Stimulated activated CD8-positive, alpha-beta memory T cell treated with anti-CD3 and anti-CD28 coated beads, Interleukin-4, amount 100 ng/mL, for 48 hours (primary cell): ENCODE measurements around the gene PLVAP.

ENCODE experiments used
- DNase-seq: peaks from one replicate; pipeline ENCODE4 v3.0.0-alpha.2; 2020

Gene PLVAP, protein sequence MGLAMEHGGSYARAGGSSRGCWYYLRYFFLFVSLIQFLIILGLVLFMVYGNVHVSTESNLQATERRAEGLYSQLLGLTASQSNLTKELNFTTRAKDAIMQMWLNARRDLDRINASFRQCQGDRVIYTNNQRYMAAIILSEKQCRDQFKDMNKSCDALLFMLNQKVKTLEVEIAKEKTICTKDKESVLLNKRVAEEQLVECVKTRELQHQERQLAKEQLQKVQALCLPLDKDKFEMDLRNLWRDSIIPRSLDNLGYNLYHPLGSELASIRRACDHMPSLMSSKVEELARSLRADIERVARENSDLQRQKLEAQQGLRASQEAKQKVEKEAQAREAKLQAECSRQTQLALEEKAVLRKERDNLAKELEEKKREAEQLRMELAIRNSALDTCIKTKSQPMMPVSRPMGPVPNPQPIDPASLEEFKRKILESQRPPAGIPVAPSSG

DNA sequence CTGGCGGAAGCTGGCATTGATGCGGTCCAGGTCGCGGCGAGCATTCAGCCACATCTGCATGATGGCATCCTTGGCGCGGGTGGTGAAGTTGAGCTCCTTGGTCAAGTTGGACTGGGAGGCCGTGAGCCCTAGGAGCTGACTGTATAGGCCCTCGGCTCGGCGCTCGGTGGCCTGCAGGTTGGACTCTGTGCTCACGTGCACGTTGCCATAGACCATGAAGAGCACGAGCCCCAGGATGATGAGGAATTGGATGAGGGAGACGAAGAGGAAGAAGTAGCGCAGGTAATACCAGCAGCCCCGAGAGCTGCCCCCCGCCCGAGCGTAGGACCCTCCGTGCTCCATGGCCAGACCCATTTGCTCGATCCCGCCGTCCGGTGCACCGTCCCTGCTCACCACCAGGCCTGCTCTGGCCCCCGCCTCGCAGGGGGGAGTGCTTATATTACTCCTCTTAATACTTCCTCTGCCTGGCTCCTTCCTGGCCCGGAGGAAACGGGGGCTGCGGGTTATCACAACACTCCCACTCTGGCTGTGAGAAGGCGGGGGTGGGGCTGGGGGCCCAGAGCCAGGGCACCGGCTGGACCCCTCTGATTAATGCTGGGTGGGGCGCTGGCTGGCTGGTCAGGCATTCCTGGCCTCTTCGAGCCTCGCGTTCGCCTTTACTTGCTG lies at the start of gene PLVAP:
TSS of gene PLVAP (minus strand) at position 408 of the 666 bp plus-strand sequence. CDS start at position 354, 54 bp downstream.
- no peak for DNase-seq

DNA sequence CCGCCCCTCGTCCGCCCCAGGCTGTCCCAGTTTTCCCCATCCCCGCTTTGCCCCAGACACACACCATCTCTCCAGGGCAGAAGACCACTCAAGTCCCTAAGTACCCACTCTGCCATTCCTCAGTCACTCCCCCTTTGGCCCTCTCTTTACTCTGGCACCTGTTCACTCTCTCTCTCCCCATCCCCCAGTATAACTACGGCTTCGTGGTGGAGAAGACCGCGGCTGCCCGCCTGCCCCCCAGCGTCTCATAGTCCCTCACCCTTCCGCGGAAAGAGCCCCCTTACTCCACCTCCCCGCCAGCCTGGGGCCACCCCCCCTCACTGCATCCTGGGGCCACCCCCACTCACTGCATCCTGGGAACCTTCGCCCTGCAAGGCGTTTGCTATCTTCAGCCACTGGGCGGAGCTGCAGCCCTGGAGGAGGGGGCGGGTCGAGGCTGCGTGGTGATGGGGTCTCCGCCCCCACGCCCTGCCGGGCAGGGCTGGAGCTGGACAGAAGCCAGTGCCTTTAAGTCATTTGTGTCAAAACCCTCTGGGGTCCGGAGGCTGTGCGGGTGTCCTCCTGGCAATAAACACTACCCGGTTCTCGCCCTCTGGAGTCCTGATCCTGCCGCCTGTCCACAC lies 47.7 kb upstream of the PLVAP start:
- DNase-seq, result peak; percentile 61

DNA sequence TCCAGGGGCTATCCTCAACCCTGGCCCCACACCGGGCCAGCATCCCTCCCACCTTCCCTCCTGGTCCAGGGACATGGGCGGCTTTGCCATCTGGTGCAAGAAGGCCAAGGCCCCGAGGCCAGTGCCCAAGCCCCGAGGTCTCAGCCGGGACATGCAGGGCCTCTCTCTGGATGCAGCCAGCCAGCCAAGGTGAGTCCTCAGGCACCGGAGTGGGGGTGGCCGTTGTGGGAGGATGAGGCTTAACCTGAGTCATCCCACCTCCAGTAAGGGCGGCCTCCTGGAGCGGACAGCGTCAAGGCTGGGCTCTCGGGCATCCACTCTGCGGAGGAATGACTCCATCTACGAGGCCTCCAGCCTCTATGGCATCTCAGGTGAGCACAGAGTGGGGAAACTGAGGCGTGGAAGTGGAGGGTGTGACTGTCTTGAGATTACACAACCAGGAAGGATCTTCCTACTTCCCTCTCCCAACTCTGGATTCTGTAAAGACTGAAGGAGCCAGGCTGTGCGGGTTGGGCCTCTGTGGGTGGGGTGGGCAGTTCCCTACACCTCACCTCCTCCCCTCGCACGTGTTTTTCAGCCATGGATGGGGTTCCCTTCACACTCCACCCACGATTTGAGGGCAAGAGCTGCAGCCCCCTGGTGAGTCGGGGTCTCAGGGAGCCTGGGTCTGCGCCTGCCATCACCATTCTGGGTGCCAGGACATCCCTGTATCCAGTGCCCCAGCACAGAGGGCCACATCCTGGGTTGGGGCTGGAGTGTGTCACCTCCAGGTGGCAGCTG lies 46.5 kb upstream of the PLVAP start:
- no peak for DNase-seq

DNA sequence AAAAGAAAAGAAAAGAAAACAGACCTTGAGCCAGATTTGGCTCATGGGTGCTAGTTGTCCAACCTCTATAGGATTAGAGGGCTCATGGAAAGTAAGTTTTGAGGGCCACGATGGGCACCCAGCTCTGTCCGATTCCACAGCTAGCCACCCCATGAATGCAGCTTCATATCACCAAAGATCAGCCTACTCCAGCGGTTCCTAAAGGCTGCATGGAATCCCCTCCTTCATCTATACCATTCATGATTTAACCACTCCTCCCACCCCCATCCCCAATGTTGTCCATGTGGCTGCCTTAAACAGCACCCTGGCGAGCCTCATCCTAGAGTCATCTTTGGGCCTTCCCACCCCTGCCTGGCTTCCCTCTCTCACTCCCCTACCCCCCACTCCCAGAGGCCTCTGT lies 44.8 kb upstream of the PLVAP start:
- DNase-seq, result no peak

DNA sequence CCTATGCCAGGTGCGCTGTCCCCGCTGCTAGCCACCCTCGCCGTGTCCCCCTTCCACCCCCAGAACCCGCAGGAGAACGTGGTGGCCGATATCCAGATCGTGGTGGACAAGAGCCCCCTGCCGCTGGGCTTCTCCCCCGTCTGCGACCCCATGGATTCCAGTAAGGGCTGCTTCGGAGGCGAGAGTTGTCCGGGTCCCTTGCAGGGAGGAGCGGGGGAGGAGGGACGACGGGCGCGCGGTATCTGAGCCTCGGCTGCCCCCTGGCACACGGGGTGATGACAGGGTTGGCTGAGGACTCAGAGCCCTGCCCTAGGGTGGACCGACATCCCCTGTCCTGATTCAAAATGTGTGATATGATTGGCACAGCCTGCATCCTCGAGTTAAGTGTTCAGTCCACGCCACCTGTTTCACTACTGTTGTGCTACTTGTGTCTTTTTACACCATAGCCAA lies 43.4 kb upstream of the PLVAP start:
- peak; percentile 59 for DNase-seq

DNA sequence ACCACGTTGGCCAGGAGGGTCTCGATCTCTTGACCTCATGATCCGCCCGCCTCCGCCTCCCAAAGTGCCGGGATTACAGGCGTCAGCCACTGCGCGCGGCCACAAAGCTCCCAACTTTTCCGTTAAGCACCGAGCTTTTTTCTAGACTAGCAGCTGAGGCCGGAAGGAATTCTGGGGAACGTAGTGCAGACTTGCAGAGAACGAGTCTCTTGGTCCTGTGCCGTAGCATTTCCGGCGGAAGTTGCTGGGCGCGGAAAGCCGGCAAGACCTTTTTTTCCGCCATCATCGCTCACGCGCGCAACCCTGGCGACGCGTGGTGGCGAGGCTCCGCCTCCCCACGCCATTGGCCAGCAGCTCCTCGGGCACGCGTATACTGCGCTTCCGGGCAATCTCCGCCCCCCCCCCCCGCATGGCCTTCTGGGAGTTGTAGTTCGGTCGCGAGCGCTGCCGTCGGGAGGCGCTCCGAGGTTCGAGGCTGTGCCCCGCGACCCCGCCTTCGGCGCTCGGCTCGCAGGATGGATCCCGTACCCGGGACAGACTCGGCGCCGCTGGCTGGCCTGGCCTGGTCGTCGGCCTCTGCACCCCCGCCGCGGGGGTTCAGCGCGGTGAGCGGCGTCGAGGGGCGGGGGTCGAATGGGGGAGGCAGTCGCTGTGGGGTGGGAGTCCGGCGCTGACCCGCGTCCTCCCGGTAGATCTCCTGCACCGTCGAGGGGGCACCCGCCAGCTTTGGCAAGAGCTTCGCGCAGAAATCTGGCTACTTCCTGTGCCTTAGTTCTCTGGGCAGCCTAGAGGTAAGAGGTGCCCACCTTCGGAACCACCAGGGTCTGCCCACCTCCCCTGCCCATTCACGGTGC lies 42.7 kb upstream of the PLVAP start, which contains the start of gene MVB12A:
TSS of gene MVB12A (plus strand) at position 427 of the 854 bp plus-strand sequence. CDS start at position 516, 89 bp downstream.
- DNase-seq, result peak; percentile 95

DNA sequence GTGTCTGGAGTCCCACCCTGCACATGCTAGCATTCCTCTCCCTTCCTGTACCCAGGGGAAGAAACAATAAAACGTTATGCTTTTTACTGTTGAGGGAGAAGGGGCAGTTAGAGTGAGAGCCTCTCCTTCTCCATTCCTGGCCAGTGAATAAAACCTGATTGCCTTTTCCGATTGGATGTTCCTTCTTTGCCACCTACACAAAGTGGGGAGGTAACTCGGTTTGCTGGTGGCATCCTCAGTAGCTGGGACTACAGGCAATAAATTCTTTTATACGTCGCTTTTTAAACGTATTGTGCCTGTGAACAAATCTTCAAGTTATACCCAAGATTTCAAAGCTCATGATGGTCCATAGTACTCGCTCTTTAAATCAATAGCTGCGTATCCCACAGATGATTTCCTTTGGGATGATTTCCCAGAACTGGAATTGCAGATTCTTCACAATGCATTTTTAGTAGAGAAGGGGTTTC lies 42.0 kb upstream of the PLVAP start:
- no peak for DNase-seq

DNA sequence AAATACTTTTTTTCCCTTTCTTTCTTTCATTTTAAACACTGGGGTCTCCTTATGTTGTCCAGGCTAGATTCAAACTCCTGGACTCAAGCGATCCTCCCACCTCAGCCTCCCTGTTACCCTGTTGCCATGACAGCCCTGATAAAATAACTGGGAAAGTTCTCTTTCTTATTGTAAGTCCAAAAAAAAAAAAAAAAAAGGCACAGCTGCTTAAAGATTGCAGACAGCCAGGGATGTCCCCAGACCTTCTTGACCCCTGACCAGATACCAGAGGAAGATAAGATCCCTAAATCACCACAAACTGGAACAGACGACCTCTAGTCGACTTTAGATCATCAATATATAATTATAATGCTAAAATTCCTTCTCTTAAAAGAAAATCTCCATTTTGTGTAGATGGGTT lies 41.6 kb upstream of the PLVAP start:
- no peak for DNase-seq

DNA sequence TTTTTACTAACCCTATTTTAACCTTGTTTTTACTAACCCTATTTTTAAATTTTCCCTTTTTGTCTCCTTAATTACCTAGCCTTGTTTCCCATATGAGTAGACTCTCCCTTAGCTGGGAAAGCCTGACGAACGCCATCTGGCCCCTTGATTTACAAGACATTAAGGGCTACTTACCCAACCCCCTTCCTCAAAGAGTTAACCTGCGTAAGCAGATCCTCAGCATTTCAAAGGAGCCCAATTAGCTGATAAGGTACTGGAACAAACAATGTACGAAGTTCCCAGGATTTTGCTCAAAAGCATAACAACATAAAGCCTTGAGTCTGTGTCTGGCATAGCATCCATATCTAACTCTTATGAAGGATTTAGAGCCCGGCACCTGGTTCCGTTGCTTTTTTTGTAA lies 38.0 kb upstream of the PLVAP start:
- no peak for DNase-seq

DNA sequence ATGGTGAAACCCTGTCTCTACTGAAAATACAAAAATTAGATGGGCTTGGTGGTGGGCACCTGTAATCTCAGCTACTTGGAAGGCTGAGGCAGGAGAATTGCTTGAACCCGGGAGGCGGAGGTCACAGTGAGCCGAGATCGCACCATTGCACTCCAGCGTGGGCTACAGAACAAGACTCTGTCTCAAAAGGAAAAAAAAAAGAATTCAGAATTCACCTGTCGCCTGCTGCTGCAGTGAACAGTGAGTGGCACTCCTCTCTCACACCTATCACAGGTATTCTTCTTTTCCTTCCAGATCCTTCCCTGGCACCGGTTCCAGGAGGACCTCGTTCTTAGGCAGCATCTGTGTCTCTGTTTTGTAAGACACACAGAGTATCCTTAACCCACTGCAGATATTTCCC lies 37.0 kb upstream of the PLVAP start:
- DNase-seq, result no peak

DNA sequence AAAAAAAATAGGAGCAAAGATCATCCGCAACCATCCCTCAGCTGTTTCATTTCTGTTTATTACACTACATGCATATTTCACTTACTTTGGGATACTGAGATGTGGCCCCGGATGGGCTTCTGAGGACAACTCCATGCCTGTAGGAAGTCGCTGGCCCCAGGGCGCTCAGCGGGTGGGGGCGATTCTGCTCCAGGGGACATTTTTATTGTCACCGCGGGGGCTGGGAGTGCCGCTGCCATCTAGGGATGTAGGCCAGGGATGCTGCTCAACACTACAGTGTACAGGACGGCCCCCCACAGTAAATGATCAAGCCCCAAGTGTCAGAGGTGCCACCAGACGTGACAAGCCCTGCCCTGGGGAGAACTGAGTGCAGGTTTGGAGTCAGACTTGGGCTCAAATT lies 34.7 kb upstream of the PLVAP start:
- DNase-seq, result no peak

DNA sequence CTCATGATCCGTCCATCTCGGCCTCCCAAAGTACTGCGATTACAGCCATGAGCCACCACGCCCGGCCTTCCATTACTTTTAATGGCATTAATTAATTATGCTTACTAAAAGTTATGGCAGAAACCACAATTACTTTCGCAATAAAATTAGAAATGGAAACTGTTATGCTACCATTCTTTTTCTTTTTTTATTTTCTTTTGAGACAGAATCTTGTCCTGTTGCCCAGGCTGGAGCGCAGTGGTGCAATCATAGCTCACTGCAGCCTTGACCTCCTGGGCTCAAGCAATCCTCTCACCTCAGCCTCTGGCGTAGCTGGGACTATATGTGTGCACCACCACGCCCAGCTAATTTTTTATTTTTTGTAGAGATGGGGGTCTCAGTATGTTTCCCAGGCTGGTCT lies 32.8 kb upstream of the PLVAP start:
- no peak for DNase-seq

DNA sequence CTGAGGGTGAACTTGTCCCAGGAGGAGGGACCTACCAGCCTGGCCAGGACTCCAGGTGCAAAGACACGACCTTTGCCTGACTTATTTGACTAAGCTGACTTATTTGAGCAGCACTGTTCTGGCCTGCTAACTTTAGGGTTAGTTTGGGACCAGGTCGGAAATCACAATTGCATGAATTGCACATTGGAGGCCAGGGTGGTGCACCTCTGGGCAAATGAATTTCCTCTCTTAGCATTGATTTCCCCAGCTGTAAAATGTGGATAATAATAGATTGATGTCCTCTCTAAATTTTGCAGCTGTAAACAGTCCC lies 29.7 kb upstream of the PLVAP start:
- DNase-seq, result no peak

DNA sequence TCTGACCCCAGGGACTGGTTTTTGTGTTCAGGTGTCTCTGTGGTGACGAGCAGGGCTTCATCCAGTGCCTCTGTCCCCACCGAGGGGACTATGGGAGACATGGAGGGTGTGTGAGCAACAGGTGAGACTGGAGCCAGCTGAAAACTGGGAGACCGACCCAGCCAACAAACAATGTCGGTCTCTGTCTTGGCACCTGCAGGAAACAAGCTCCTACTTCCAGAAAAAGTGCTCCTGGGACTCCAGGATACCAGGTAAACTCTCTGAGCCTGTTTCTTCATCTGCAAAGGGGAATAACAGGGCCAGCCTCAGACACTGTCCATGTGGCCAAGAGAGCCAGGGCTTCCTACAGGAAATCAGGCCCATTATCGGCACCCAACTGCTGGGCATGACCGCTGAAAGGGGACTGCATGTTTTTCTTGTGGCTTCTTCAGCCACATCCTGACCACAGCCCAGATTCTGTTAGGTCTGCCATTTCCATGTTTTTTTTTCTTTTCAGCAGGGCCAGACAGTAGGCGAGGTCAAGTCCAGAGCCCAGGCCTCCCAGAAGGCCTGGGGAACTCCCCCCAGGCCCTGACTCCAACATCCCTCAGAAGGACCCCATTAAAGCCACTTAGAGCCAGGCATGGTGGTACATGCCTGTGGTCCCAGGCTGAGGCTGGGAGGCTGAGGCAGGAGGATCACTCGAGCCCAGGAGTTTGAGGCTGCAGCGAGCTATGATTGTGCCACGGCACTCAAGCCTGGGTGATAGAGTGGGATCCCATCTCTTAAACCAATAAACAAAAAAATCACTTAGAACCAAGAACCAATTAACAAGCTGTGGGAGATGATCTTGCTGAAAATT lies 29.1 kb upstream of the PLVAP start:
- DNase-seq, result peak; percentile 51

DNA sequence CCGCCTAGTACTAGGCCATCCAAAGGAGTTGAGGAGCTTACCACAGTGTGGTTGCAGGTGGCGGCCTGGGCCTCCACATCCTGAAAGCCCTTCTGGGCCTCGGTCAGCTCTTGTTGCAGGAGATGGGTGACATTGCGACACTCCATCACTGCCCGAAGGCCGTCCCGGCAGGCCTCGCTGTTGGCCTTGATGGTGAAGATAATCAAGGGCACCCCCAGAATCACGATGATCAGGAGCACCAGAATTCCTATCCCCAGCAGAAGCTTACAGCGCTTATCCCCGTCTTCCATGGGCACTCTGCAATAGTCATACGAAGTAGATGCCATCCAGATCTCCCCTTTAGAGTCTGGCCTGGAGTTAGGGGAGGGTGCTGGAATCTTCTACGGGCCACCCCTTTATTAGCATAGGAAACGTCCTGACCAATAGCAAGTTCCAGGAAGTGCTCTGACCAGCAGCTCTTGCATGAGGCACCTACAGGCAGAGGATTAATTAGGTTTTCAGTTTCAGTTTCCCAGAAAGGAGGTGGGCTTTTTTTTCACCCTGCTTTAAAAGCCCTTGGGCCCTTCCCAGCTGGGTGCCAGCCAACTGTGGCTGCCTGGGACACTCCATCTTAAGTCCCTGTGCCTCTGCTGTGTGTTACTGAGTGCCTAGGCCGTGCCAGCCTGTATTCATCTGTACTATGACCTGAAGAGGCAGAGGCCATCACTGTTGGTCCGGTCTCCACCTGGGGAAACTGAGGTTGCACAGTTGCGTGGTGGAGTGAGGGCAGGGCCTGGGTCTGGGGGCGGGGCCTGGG lies 28.3 kb upstream of the PLVAP start, which contains the start of gene BST2:
TSS of gene BST2 (minus strand) at position 381 of the 796 bp plus-strand sequence. CDS start at position 326, 55 bp downstream.
- peak; percentile 71 for DNase-seq

DNA sequence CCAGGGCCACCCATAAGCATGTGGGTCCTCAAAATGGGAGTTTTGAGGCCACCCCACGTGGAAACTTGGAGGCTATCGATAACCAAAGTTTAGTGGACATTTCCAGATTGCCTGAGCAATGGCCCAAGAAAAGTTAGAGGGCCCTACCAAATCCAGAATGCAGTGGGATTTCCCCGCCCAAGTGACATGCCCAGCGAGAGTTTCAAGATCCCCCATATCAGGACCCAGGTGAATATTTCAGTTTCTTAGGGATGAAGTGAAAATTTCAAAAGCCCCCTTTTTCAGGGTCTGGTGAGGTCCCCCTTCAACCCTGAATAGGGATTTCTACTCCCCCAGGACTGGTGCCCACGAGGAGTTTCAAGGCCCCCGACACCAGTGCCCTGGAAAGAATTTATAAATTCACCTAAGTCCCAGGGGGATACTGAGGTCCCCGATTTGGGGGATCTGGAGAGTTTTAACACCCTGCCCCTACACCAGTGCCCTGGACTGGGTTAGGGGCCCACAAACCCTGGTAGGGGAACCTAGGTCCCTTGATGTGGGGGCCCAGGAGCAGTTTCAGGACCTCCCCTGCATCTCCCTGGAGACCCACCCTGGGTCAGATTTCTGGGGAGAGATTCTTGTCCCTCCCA lies 27.6 kb upstream of the PLVAP start:
- DNase-seq, result no peak

DNA sequence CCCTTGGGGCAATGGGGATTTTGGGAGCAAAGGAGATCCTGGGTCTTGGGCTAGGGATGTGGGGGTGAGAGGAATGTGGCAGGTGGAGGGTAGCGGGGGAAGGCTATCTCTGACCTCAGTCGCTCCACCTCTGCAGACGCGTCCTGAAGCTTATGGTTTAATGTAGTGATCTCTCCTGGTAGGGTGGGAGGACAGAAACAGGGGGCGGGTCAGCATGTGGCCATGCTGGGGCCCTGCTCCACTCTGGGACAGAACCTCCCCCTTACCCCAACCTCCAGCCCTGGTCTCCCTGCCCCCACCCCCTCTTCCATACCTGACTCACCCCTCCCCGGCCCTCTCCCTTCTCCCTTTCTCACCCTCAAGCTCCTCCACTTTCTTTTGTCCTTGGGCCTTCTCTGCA lies 26.9 kb upstream of the PLVAP start:
- no peak for DNase-seq

DNA sequence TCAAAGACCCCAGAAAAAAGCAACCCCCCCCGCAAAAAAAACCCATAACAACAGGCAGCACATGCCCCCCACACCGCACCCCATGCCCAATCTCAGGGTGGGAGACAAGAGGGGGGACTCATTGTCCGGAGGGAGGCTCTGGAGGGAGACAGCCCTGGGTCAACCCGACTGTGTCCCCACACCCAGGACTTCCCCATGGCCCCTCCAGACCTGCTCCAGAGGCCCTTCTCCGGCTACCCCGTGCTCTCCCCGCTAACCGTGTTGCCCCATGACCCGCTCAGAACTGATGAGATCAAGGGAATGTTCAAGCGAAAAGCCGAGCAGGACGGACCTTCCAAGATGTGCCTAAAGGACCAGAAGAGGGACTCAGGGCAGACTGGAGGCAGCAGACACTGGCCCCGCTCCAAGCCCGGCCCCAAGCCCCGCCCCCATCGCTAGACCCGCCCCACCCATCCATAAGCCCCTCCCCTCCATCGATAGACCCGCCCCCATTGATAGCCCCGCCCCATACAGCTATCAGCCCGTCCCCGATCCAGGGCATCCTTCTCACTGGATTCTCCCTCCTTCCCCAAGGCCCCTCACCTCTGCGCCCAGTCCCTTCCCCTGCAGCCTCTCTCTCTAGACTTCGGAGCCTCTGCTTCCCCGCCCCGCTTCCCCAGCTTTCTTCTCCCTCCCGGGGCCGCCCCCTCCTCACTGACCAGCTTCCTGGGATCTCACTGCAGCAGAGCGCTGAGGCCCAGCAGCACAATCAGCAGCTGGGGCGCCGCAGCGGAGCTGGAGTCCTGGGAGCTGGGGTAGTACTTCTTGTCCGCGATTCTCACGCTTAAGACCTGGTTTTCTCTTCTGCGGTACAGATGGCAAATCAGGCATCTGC lies 26.1 kb upstream of the PLVAP start:
- peak; percentile 72 for DNase-seq
